Measurements from ENCODE around the gene GATA2.

GATA2 gene

DNA sequence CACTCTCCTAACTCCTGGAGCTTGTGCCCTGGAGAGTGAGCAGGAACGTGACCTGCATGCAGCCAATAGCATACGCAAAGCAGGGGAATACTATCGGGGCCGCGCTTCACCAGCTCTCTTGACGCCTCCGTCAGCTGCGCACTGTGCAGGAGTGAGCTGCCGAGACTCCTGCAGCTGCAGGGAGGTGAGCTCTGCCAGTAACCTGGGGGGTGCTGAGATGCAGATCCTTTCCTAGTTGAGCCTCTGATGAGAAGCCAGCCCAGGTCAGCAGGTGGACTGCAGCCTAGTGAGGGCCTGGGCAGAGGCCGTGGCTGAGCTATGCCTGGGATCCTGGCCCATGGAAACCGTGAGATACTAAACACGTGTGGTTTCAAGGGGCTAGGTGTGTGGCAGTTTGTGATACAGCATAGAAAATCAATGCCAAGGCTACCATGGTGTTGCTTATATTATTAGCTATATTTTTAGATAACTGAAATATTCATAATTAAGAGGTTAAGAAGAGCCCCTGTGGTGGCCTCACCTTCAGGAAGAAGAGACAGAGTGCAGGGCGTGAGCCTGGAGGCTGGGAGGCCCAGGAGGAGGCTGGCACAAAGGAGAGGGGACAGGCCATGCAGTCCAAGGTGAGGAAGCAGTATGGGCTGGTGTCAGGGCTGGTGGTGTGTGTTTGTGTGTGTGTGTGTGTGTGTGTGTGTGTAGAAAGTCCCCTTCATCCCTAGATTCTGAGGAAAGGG, 20.4 kb downstream of the GATA2 start:
- no peak for DNase-seq

DNA sequence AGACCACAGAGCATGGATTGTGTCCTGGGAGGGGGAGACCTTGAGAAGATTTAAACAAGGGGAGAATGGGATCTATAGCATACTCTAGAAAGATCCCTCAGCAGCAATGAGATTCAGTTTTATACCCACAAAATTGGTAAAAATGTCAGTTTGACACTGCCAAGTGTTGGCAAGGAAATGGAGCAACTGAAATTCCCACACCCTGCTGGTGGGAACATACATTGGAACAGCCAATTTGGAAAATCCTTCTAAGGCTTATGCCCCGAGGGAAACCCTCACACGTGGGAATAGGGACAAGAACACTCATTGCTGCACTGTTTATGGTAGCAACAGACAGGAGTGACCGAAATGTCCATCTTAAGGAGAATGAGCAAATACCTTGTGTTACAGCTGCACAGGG, 21.3 kb downstream of the GATA2 start:
- DNase-seq: no peak

GRCh38 chr3:128471110-128471509, 21.9 kb downstream of the GATA2 start:
- no peak for DNase-seq

- no peak for DNase-seq
Observed at GRCh38 chr3:128470134-128470899, 22.7 kb downstream of the GATA2 start.

DNA sequence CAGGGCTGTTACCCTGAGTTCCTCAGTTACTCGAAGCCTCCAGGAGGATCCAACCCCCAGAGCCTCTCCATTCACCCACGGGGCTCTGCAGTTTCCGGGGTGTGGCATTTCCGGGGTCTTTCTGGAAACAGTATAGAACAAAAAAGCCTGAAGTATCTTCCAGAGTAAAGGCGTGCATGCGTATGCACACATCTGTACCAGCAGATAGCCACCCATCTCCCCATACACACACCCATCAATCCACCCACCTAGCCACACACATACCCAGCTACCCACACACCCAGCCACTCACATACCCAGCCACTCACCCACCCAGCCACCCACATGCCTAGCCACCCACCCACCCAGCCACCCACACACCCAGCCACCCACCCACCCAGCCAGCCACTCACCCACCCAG, 23.4 kb downstream of the GATA2 start:
- DNase-seq: no peak

DNA sequence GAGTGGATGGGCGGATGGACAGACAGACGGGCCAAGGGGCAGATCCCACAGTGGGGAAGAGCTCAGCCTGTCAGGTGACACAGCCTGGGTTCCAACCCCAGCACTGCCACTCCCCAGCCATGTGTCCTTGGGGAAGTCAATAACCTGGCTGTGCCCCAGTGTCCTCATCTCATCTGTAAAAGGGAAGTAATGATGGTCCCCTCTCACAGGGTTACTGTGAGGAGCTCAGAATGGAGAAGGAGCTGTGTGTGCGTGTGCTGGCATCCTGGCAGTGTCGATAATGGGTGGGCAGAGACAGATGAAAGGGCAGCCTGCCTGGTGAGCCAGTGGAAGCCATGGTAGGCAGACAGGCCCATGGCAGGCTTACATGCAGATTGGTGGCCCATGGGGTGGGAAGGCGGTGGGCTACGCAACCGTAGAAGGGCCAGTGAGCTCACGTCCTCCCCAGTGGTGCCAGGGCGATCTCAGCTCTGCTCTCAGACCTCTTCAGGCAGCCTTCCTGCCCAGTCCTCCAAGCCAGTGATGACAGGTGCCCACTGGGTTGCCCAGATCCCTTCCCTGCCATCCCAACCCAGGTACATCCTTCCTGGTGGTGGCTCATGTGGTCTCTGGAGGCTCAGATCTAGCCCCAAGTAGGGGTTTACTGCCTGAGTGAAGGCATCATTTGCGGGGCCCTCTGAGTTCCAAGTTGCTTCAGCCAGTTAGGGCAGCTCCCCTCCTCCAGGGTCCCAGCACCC, 24.0 kb downstream of the GATA2 start:
- DNase-seq: no peak

DNA sequence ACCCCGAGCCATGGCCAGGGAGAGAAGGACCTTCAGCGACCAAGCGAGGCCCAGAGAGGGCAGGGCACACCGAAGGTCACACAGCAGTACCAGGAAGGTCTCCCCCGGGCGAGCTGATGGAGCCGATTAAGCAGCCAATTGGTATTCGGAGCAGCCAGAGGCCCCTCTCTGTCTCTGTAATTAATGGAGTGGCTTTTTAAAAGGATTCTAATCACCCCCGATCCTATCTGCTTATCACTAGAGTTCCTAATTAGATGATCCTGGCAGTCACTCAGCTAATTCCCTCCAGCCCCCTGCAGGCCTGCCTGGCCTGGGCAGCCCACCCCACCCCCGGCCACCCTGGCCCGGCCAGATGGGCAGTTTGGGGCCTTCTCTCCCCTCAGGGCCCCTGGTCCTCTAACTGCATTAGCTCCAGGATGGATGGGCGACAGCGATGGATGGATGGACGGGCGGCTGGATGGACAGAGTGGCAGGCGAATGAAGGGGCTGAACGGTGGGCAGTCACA, 24.7 kb downstream of the GATA2 start:
- no peak for DNase-seq

DNA sequence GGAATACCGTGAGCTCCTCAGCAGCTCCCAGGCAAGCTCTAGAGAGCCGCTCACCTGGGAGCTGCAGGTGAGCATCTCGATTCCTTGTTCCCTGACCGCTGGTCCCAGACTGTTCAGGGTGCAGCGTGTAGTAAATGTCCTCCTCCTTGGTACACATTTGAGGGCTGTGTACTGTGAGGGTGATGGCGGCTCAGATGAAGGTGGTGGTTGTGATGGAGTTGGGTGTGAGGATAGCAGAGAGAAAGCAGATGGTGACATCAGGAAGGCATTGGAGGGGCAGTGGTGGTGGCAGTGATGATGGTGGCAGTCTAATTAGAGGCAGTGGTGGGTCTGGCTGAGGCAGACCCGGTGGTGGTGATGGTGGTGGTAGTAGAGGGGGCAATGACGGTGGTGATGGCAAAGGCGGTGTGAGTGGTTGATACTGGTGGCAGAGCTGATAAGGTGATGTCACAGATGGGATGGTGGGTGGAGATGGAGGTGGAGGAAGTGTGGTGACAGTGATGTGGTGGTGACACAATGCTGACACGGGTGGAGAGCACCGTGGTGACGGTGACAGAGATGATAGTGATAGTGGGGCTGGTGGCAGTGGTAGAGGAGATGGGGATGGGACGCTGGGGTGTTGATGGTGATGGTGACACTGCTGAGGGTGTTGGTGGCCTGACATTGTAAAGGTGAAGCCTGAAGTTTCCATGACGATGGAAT, 26.0 kb downstream of the GATA2 start, which contains the start of gene DNAJB8:
DNAJB8 (minus strand) TSS at position 51 of the 702 bp plus-strand sequence. CDS start 3,645 bp downstream, outside the sequence.
- DNase-seq: no peak

DNA sequence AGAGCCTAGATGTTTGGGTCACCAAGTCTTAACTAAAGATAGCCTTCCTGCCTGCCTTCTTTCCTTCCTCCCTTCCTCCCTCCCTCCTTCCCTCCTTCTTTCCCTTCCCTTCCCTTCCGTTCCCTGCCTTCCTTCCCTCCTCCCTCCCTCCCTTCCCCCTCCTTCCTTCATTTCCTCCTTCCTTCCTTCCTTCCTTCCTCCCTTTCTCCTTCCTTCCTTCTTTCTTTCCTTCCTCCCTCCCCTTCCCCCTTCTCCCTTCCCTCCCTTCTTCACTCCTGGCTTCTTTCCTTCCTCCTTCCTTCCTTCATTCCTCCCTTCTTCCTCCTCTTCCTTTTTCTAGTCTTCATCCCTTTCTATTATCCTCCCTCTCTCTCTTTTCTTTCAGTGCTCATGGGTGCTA, 28.3 kb downstream of the GATA2 start:
- no peak for DNase-seq

DNA sequence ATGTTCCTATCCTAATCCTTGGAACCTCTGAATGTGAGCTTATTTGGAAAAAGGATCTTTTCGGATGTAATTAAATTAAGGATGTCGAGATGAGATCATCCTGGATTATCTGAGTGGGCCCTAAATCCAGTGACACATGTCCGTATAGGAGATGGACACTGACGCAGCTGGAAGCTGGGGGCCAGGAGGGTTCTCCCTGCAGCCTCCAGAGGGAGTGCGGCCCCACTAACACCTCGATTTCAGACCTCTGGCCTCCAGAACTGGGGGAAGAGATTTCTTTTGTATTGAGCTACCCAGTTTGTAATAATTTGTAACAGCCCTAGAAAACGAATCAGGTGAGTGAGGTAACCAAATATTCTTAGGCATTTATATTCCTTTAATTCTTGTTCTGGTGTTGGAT, 28.8 kb downstream of the GATA2 start:
- no peak for DNase-seq

DNA sequence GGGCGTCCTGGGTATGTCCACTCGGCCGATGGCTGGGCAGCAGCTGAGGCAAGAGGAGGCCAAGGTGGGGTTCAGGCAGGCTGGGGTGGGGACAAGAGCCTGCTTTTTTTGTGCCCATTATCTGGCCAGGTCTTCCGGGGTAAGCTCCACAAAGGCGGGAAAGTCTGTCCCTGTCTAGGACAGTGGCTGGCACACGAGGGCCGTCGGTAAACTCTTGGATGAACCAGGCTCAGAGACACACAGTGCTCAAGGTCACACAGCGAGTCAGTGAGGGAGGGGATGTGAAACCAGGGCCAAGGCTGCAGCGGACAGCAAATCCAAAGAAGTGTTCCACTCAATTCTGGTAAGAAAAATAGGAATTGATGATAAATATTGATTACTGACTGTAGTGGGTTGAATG, 29.2 kb downstream of the GATA2 start:
- DNase-seq: no peak

DNA sequence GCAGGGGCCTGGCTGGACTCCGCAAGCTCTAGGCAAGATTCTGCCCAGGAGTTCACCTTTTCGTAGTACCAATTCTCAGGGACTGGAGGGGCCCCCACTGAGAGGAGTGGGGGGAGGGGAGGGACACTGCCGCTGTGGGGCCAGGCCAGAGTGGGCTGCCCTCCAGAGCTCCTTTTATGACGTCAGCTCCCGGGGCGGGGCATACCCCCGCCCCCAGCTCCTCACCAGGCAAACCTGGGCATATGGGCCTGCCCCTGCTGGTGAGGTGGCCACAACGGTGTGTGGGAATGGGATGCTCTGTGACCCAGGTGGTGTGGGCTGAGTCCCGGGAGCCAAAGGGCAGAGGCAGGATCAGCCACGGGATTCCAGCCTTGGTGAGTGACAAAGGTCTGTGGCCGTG, 29.6 kb downstream of the GATA2 start:
- DNase-seq: no peak

- no peak for DNase-seq
Observed at GRCh38 chr3:128462931-128463330, 30.1 kb downstream of the GATA2 start.

GRCh38 chr3:128462341-128462910, 30.6 kb downstream of the GATA2 start:
- DNase-seq: no peak

DNA sequence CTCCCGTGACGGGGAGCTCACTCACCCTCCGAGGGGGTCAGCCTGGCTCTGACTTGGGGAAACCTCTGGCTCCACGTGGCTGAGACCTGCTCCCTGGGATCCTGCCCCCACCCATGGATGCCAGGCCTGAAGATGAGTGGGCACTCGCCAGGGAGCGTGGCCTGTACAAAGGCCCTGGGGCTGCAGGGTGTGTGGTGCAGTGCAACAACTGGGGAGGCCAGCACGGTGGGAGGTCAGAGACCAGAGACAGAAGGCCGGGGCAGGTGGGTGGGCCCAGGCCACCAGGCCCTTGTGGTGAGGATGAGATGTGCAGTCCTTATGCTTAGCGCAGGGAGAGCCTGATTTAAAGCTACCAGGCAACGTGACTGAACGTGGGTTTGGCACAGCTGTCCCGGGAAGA, 31.3 kb downstream of the GATA2 start:
- DNase-seq: no peak

GRCh38 chr3:128459461-128459820, 33.6 kb downstream of the GATA2 start:
- DNase-seq: no peak

DNA sequence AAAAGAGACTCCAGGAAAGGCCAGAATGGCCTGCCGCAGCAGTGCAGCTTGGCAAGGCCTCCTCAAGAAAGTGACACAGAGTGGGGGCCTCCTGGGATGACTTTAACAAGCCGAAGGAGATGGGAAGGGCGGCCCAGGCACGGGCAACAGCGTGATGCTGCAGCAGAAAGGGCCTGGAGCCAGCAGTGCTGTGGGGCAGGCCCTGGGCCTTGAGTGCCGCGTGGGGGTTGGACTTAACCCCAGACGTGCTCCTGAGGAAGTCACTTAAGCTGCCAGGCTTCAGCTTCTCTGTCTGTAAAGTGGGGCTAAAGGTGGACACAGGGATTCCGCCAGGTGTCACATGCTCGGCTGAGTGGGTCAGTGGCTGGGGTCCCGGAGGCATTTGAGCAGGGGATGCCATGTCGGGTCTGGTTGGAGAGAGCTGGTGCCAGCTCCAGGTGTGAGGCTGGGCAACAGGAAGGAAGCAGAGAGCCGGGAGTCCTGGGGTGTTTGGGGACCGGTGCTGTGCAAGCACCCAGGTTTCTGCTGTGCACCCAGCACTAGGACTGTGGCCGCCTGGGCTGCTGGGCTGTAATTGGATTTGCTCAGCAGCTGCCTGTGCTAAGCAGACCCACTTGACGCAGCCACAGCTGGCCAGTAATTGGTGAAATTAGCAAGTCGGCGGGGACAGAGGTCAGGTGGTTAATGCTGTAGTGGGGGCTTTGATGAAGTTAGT, 34.1 kb downstream of the GATA2 start:
- no peak for DNase-seq

DNA sequence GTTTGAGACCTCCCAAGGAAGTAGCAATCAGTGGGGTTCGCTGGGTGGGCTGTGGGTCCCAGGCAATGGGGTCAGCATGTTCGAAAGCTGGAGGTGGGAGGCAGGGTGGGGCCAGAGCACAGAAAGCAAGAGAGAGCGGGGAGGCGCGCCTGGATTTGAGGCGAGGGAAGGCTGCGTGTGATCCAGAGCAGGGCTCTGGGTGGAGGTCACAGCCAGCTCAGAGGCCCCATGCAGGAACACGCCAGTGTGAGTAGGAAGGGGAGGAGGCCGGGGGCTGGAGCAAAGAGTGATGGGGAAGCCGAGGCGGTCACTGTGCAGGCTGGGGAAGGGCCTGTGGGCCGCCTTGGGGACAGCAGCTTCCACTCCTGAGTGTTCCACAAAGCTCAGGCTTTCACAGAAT, 35.1 kb downstream of the GATA2 start:
- DNase-seq: no peak

GRCh38 chr3:128456776-128457715, 36.0 kb downstream of the GATA2 start:
- DNase-seq: no peak
